ENCODE results near the gene ITGA2. TPM values are rescaled to one million over a fixed set of nuclear protein-coding genes. Genes with fewer than 3 reads are reported as not detected.
A peak's percentile ranks its signal among the peaks of the same experiment; 100 is the strongest.

Gene ITGA2
- total and polyA plus RNA-seq, 7 donors, result 0.10 to 0.91 (median 0.64) TPM

DNA sequence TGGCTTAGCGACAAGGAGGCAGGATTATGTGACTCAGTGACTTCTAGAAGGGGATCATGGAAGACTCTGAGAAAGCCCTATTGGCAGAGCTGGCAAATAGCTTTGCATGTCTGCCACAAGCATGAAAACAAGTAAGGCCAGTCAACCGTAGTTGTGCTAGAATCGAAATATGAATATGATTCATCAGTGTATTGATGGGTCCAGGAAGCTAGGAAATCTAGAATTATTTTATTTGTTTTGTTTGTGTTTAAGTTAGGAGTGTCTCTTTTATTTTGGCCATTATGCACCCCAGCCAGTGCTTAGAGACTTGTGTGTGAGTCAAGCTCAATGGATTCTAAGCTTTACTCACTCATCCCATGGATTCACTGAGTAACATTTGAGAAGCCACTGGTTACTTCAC lies 3.8 kb upstream of the ITGA2 start:
- H3K36me3 ChIP-seq (ENCODE audit: insufficient read depth in 1 of 2, low read depth in 1 of 2), result no peaks in the 10 kb centered on the region
- no peak for ATAC-seq
- no peak for DNase-seq
- intact Hi-C loops (cut with DNase I), result loop anchor here in 1 of 2 donors (5.0 kb wide), 1 partner anchor 47 kb away; no protein-coding TSS in a partner anchor
- H3K4me3 ChIP-seq, result no peak overlapping the region
- TF ChIP-seq, protein P1, sequence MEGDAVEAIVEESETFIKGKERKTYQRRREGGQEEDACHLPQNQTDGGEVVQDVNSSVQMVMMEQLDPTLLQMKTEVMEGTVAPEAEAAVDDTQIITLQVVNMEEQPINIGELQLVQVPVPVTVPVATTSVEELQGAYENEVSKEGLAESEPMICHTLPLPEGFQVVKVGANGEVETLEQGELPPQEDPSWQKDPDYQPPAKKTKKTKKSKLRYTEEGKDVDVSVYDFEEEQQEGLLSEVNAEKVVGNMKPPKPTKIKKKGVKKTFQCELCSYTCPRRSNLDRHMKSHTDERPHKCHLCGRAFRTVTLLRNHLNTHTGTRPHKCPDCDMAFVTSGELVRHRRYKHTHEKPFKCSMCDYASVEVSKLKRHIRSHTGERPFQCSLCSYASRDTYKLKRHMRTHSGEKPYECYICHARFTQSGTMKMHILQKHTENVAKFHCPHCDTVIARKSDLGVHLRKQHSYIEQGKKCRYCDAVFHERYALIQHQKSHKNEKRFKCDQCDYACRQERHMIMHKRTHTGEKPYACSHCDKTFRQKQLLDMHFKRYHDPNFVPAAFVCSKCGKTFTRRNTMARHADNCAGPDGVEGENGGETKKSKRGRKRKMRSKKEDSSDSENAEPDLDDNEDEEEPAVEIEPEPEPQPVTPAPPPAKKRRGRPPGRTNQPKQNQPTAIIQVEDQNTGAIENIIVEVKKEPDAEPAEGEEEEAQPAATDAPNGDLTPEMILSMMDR (IDR thresholded peaks at IDR 0.05), result no peak
- 79 to 96% (median 80%) methylated on average over 3 of the region's 3 CpGs for WGBS, 3 donors
- H3K27ac ChIP-seq, result no peak overlapping the region
- no peaks in the 10 kb centered on the region for H3K9me3 ChIP-seq
- H3K27me3 ChIP-seq (ENCODE audit: insufficient read depth in 3 of 3, low read length in 2 of 3), result peaks cover 0 to 19% (median 0%) of the 10 kb centered on the region in 3 donors
- H3K4me1 ChIP-seq, result peaks cover 9% of the 10 kb centered on the region

DNA sequence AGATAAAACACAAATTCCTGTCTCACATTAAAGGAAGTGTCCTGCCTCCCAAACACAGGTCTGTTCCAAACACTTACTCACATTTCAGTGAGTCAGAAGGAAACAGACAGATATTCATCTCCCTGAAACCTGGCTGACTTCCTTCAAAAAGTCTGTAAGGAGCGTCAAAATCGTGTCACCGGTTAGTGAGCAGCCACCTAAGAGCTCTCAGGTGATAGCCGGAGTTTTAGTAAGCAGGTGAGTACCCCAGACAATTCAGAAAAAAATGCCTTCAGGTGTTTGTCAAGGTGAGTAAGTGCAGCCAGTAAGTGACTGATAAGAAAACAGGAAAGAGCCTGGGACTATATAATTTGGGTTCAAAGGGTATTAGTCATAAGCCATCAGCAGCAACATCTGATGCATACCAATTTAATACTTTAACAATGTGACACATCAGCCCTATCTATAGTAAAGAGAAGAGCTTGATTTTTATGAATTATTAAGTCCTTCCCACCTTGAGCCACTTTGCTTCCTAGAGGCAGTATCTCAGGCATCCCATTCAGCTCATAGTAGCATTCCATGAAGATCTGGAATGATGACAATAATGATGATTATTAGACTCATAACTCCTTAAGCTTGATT lies 1.3 kb upstream of the ITGA2 start:
- H3K27ac ChIP-seq, result no peak overlapping the region
- H3K9me3 ChIP-seq, result no peaks in the 10 kb centered on the region
- intact Hi-C loops (cut with DNase I), result loop anchor here in 1 of 2 donors (5.0 kb wide), 1 partner anchor 44 kb away; no protein-coding TSS in a partner anchor
- H3K4me1 ChIP-seq, result peaks cover 9% of the 10 kb centered on the region
- DNase-seq (no peak), ATAC-seq (no peak)
- WGBS, 3 donors, result 73 to 80% (median 78%) methylated on average over 4 of the region's 4 CpGs
- H3K27me3 ChIP-seq (ENCODE audit: insufficient read depth in 3 of 3, low read length in 2 of 3), result peaks cover 0 to 28% (median 2%) of the 10 kb centered on the region in 3 donors
- no peak overlapping the region for H3K4me3 ChIP-seq
- TF ChIP-seq, protein P1 (IDR thresholded peaks at IDR 0.05), result no peak
- no peaks in the 10 kb centered on the region for H3K36me3 ChIP-seq (ENCODE audit: insufficient read depth in 1 of 2, low read depth in 1 of 2)

DNA sequence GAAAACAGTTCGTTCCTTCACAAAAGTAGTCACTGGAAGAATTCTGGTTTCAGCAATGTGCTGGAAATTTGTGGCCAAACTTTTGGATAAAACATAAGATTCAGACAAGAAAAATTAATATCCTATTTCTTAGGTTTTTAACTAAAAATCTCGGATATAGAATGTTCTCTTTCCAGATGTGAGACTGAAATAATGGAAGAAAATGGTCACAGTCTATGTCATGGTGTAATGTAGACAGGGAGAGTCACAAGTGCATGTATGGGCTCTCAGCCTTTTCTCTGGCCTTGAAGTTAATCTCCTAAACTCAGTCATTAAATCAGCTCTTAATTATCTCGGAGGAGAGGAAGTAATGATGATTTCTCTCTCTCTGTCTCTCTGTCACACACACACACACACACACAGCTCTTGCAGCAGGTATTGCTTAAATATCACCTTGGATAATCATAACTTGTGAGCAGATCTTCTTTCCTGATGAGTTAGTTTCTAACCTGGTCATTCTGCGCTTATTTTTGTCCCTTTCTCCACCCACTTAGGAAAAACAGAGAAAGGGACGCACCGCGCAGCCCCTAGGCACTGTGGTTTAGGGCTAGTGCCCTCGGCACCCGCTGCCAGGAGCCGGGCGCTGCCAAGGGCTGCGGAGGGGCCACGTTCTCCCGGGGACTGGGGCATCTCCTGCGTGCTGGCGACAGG lies 672 bp upstream of the ITGA2 start:
- peak overlapping the region; percentile 40 for H3K27ac ChIP-seq
- peaks cover 9% of the 10 kb centered on the region for H3K4me1 ChIP-seq
- ATAC-seq (peak in 2 of 4 donors; percentile 28 to 36), DNase-seq (no peak)
- TF ChIP-seq, protein P1 (IDR thresholded peaks at IDR 0.05), result no peak
- intact Hi-C loops (cut with DNase I), result loop anchor here in 1 of 2 donors (5.0 kb wide), 1 partner anchor 44 kb away; no protein-coding TSS in a partner anchor
- peak overlapping the region; percentile 75 for H3K4me3 ChIP-seq
- no peaks in the 10 kb centered on the region for H3K36me3 ChIP-seq (ENCODE audit: insufficient read depth in 1 of 2, low read depth in 1 of 2)
- 9 to 11% (median 9%) methylated on average over 16 of the region's 16 CpGs for WGBS, 3 donors
- no peaks in the 10 kb centered on the region for H3K9me3 ChIP-seq
- H3K27me3 ChIP-seq (ENCODE audit: insufficient read depth in 3 of 3, low read length in 2 of 3), result peaks cover 0 to 29% (median 2%) of the 10 kb centered on the region in 3 donors

DNA sequence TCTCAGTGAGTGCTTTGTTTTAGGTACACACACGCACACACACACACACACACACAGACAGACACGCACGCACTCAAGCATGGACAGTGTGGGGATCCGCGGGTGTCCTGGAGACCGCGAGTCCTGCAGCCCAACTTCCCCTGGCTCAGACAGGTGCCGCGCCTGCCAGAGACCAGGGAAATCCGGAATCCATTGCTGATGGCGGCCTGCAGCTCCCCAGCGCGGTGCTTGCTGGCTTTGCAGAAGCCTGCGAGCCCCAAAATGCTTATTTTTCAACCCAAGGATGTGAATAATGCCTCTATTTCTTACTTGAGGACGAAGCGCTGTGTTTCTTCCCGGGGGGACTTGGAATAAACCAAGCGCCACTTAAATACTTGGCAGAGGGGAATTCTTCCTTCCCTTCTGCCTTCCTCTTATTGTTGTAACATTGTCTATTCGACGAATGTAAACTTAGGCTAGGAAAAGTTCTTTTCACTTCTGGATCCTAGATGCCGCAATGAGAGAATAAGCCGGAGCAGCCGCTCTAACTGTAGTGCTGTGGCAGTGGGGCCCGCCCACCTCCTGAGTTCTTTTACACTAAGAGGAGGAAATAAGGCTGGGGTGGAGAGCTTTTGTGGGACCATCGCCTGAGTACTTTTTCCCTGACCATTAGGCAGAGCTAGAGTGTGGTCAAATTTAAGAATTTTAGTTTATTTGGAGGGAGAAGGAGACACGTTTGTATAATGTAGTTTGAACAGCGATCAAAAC lies 802 bp downstream of the ITGA2 start:
- Histone ChIP-seq H3K4me1 (peaks cover 9% of the 10 kb centered on the region), H3K27ac (no peak overlapping the region), H3K4me3 (peak overlapping the region; percentile 75), H3K9me3 (no peaks in the 10 kb centered on the region), H3K36me3 (ENCODE audit: insufficient read depth in 1 of 2, low read depth in 1 of 2) (no peaks in the 10 kb centered on the region), H3K27me3 (ENCODE audit: insufficient read depth in 3 of 3, low read length in 2 of 3) (peaks cover 0 to 29% (median 2%) of the 10 kb centered on the region in 3 donors)
- TF ChIP-seq, protein P1 (IDR thresholded peaks at IDR 0.05), result peak; percentile 22
- intact Hi-C loops (cut with DNase I), result loop anchor here in 1 of 2 donors (5.0 kb wide), 1 partner anchor 42 kb away; no protein-coding TSS in a partner anchor
- ATAC-seq (peak; percentile 47 to 75 (median 56)), DNase-seq (peak; percentile 30 to 52)
- WGBS, 3 donors, result 5 to 7% (median 6%) methylated on average over 27 of the region's 27 CpGs

Measured in psoas muscle (tissue), 8 donors.